ENCODE results near the gene SUDS3. TPM values are rescaled to one million over a fixed set of nuclear protein-coding genes. Genes with fewer than 3 reads are reported as not detected.
A peak's percentile ranks its signal among the peaks of the same experiment; 100 is the strongest.

SUDS3 gene
- total RNA-seq, 5 donors from 2014 or later (not counting 1 experiment from before 2014, with no cell fraction given): 23.0 to 29.9 (median 26.3) TPM

DNA sequence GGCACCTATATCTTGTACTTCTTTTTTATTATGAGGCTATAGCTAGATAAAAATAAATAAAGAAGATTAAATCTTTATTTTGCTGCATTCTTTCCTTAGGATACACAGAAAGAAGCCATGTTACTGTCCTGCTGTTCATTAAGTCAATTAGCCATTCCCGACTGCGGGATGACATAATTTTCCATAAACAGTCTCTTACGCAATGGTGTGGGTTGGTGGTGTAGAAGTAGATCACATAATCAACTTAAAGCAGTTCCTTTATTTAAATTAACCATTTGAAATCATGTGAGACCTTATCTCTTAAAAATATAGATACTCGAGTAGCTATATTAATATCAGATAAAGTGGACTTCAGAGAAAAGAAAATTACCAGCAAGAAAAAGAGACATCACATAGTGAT is 43.8 kb upstream of the SUDS3 start:
- ChIA-PET CTCF (interaction anchor here (0.7 to 1.0 kb wide), 3 partner anchors 8 to 44 kb away, joined by 3 to 4 read pairs (median 4); partner anchors contain the start of gene SUDS3 (in 1 of the 2)), POLR2A (interaction anchor here (0.6 to 0.8 kb wide), 2 partner anchors 31 to 41 kb away, joined by 3 to 16 read pairs; partner anchors contain the start of gene TAOK3 (in 1 of the 2))
- no peak overlapping the region for H3K4me3 ChIP-seq (ENCODE audit: control insufficient read depth in 1 of 2, extremely low read depth in 1 of 2, low read length in 1 of 2)
- ATAC-seq (replicated peaks in 1 of 4): no peak
- H3K9me3 Mint-ChIP-seq: no peaks in the 10 kb centered on the region
- no peaks in the 10 kb centered on the region for H3K27me3 Mint-ChIP-seq
- H3K4me3 Mint-ChIP-seq: no peak overlapping the region
- no peak for DNase-seq
- H3K27ac ChIP-seq (ENCODE audit: low read length): no peak overlapping the region
- H3K27ac Mint-ChIP-seq: no peak overlapping the region
- H3K4me1 ChIP-seq (ENCODE audit: control insufficient read depth in 1 of 2, extremely low read depth in 1 of 2, insufficient read depth in 2 of 2, low read length in 2 of 2): peaks cover 0 to 6% of the 10 kb centered on the region in 2 experiments
- H3K36me3 Mint-ChIP-seq: peaks cover 33% of the 10 kb centered on the region
- H3K36me3 ChIP-seq (ENCODE audit: control insufficient read depth in 2 of 2, extremely low read depth in 1 of 2, insufficient read depth in 1 of 2, low read length in 1 of 2): no peaks in the 10 kb centered on the region
- no peaks in the 10 kb centered on the region for H3K9me3 ChIP-seq
- H3K27me3 ChIP-seq (replicated peaks in 1 of 2; ENCODE audit: control insufficient read depth in 2 of 2, extremely low read depth in 1 of 2, insufficient read depth in 2 of 2, low read length in 1 of 2): no peaks in the 10 kb centered on the region
- H3K4me1 Mint-ChIP-seq: peaks cover 55 to 58% (median 57%) of the 10 kb centered on the region in 3 donors
- WGBS (ENCODE audit: insufficient coverage): no CpG with 5 or more reads among the region's 4 CpGs

DNA sequence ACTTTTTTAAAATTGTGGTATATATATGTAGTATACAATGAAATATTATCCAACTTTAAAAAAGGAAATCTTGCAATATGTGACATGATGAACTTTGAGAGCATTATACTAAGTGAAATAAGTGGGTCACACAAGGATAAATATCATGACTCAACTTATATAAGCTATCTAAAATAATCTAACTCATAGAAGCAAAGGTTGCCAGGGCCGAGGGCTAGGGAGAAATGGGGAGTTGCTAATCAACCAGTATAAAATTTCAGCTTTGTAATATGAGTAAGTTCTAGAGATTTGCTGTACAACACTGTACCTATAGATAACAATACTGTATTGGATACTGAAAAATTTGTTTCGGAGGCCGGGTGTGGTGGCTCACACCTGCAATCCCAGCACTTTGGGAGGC is 42.1 kb upstream of the SUDS3 start:
- no peak for ATAC-seq (replicated peaks in 1 of 4)
- no peak overlapping the region for H3K27ac ChIP-seq (ENCODE audit: low read length)
- peaks cover 56 to 57% (median 56%) of the 10 kb centered on the region in 3 donors for H3K4me1 Mint-ChIP-seq
- no peaks in the 10 kb centered on the region for H3K36me3 ChIP-seq (ENCODE audit: control insufficient read depth in 2 of 2, extremely low read depth in 1 of 2, insufficient read depth in 1 of 2, low read length in 1 of 2)
- ChIA-PET POLR2A (interaction anchor here in 1 of 2 donors (0.6 kb wide), 1 partner anchor 9 kb away, joined by 3 read pairs; no protein-coding TSS in a partner anchor), CTCF (interaction anchor here in 1 of 2 donors (0.6 kb wide), 1 partner anchor 13 kb away, joined by 3 read pairs; no protein-coding TSS in a partner anchor)
- no peak overlapping the region for H3K4me3 ChIP-seq (ENCODE audit: control insufficient read depth in 1 of 2, extremely low read depth in 1 of 2, low read length in 1 of 2)
- no peaks in the 10 kb centered on the region for H3K27me3 ChIP-seq (replicated peaks in 1 of 2; ENCODE audit: control insufficient read depth in 2 of 2, extremely low read depth in 1 of 2, insufficient read depth in 2 of 2, low read length in 1 of 2)
- H3K27me3 Mint-ChIP-seq: no peaks in the 10 kb centered on the region
- no peak overlapping the region for H3K4me3 Mint-ChIP-seq
- no peak for DNase-seq
- H3K36me3 Mint-ChIP-seq: peaks cover 34% of the 10 kb centered on the region
- no peaks in the 10 kb centered on the region for H3K9me3 Mint-ChIP-seq
- no peak overlapping the region for H3K27ac Mint-ChIP-seq
- H3K9me3 ChIP-seq: no peaks in the 10 kb centered on the region
- WGBS (ENCODE audit: insufficient coverage): no CpG with 5 or more reads among the region's 3 CpGs
- peaks cover 0 to 7% of the 10 kb centered on the region in 2 experiments for H3K4me1 ChIP-seq (ENCODE audit: control insufficient read depth in 1 of 2, extremely low read depth in 1 of 2, insufficient read depth in 2 of 2, low read length in 2 of 2)

DNA sequence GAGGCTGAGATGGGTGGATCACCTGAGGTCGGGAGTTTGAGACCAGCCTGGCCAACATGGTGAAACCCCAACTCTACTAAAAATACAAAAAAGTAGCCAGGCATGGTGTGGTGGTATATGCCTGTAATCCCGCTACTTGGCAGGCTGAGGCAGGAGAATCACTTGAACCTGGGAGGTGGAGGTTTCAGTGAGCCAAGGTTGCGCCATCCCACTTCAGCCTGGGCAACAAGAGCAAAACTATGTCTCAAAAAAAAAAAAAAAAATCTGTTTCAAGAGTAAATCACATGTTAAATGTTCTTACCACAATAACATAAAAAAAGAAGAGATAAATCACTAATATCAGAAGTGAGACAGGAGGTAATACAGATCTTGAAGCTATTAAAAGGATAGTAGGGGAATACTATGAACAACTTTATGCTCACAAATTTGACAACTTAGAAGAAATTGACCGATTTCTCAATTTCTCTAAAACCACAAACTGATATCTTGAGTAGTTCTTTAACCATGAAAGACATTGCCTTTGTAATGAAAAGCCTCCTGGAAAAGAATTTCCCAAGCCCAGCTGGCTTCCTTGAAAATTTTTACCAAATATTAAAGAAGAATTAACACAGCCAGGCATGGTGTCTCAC is 41.3 kb upstream of the SUDS3 start:
- no peak for DNase-seq
- Mint-ChIP-seq H3K27me3 (no peaks in the 10 kb centered on the region), H3K4me1 (peaks cover 54 to 60% (median 56%) of the 10 kb centered on the region in 3 donors), H3K27ac (no peak overlapping the region), H3K36me3 (peaks cover 37% of the 10 kb centered on the region), H3K4me3 (no peak overlapping the region), H3K9me3 (no peaks in the 10 kb centered on the region)
- no peak for ATAC-seq (replicated peaks in 1 of 4)
- Histone ChIP-seq H3K9me3 (no peaks in the 10 kb centered on the region), H3K4me1 (ENCODE audit: control insufficient read depth in 1 of 2, extremely low read depth in 1 of 2, insufficient read depth in 2 of 2, low read length in 2 of 2) (peaks cover 0 to 7% of the 10 kb centered on the region in 2 experiments), H3K36me3 (ENCODE audit: control insufficient read depth in 2 of 2, extremely low read depth in 1 of 2, insufficient read depth in 1 of 2, low read length in 1 of 2) (no peaks in the 10 kb centered on the region), H3K27me3 (replicated peaks in 1 of 2; ENCODE audit: control insufficient read depth in 2 of 2, extremely low read depth in 1 of 2, insufficient read depth in 2 of 2, low read length in 1 of 2) (no peaks in the 10 kb centered on the region), H3K4me3 (ENCODE audit: control insufficient read depth in 1 of 2, extremely low read depth in 1 of 2, low read length in 1 of 2) (no peak overlapping the region), H3K27ac (ENCODE audit: low read length) (no peak overlapping the region)
- WGBS (ENCODE audit: insufficient coverage): 43% methylated on average over 1 of the region's 4 CpGs
- POLR2A ChIA-PET: no interaction called here
- CTCF ChIA-PET: interaction anchor here in 1 of 2 donors (0.6 to 0.7 kb wide), 2 partner anchors 12 to 1364 kb away, joined by 3 read pairs; no protein-coding TSS in a partner anchor

DNA sequence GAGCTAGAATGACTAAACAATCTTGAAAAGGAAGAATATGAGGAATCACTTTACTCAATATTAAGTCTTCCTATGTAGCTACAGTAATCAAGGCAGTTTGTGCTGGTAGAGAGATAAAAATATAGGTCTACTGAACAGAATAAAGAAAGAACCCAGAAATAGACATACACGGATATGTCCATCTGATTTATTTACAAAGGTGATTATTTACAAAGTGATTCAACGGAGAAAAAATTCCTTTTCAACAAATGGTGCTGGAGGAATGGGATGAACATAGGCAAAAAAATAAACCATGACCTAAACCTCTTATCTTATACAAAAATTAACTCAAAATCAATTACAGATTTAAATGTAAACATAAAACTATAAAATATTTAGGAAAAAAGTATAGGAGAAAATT is 40.2 kb upstream of the SUDS3 start:
- Mint-ChIP-seq H3K9me3 (no peaks in the 10 kb centered on the region), H3K4me1 (peaks cover 46 to 52% (median 48%) of the 10 kb centered on the region in 3 donors), H3K36me3 (peaks cover 34% of the 10 kb centered on the region), H3K27me3 (no peaks in the 10 kb centered on the region), H3K27ac (no peak overlapping the region), H3K4me3 (no peak overlapping the region)
- H3K4me1 ChIP-seq (ENCODE audit: control insufficient read depth in 1 of 2, extremely low read depth in 1 of 2, insufficient read depth in 2 of 2, low read length in 2 of 2): peaks cover 2 to 5% of the 10 kb centered on the region in 2 experiments
- H3K27me3 ChIP-seq (replicated peaks in 1 of 2; ENCODE audit: control insufficient read depth in 2 of 2, extremely low read depth in 1 of 2, insufficient read depth in 2 of 2, low read length in 1 of 2): no peaks in the 10 kb centered on the region
- ChIA-PET POLR2A (no interaction called here), CTCF (interaction anchor here in 1 of 2 donors (0.6 kb wide), 1 partner anchor 273 kb away, joined by 5 read pairs; no protein-coding TSS in a partner anchor)
- H3K4me3 ChIP-seq (ENCODE audit: control insufficient read depth in 1 of 2, extremely low read depth in 1 of 2, low read length in 1 of 2): no peak overlapping the region
- no peak for ATAC-seq (replicated peaks in 1 of 4)
- no CpG with 5 or more reads among the region's 2 CpGs for WGBS (ENCODE audit: insufficient coverage)
- H3K36me3 ChIP-seq (ENCODE audit: control insufficient read depth in 2 of 2, extremely low read depth in 1 of 2, insufficient read depth in 1 of 2, low read length in 1 of 2): no peaks in the 10 kb centered on the region
- no peaks in the 10 kb centered on the region for H3K9me3 ChIP-seq
- DNase-seq: no peak
- no peak overlapping the region for H3K27ac ChIP-seq (ENCODE audit: low read length)

DNA sequence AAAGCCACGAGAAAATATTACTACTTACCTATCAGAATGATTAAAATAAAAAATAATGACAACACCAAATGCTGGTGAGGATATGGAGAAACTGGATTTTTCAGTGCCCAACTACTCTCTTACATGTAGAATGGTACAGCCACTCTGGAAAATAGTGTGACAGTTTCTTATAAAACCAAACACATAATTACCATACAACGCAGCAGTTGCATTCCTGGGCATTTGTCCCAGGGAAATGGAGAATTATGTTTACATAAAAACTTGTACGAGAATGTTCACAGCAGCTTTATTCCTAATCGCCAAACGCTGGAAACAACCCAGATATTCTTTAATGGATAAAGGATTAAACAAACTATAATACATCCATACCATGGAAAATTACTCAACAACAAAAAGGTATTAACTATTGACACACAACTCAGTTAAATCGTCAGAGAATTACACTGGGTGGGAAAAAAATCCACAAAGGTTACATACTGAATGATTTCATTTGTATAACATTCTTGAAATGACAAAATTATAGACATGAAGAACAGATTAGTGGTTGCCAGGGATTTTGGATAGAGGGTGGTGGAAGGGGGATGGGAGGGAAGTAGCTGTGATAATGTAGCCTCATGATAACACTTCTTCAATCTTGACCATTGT is 39.0 kb upstream of the SUDS3 start:
- Mint-ChIP-seq H3K4me3 (no peak overlapping the region), H3K27me3 (no peaks in the 10 kb centered on the region), H3K4me1 (peaks cover 50 to 52% (median 51%) of the 10 kb centered on the region in 3 donors), H3K27ac (no peak overlapping the region), H3K9me3 (no peaks in the 10 kb centered on the region), H3K36me3 (peaks cover 37% of the 10 kb centered on the region)
- ChIA-PET CTCF (interaction anchor here in 1 of 2 donors (0.6 kb wide), 1 partner anchor 1741 kb away, joined by 4 read pairs; no protein-coding TSS in a partner anchor), POLR2A (no interaction called here)
- no peak overlapping the region for H3K27ac ChIP-seq (ENCODE audit: low read length)
- DNase-seq (no peak), ATAC-seq (replicated peaks in 1 of 4) (no peak)
- WGBS (ENCODE audit: insufficient coverage): no CpG with 5 or more reads among the region's 6 CpGs
- H3K36me3 ChIP-seq (ENCODE audit: control insufficient read depth in 2 of 2, extremely low read depth in 1 of 2, insufficient read depth in 1 of 2, low read length in 1 of 2): no peaks in the 10 kb centered on the region
- H3K9me3 ChIP-seq: no peaks in the 10 kb centered on the region
- no peaks in the 10 kb centered on the region for H3K27me3 ChIP-seq (replicated peaks in 1 of 2; ENCODE audit: control insufficient read depth in 2 of 2, extremely low read depth in 1 of 2, insufficient read depth in 2 of 2, low read length in 1 of 2)
- peaks cover 2 to 5% of the 10 kb centered on the region in 2 experiments for H3K4me1 ChIP-seq (ENCODE audit: control insufficient read depth in 1 of 2, extremely low read depth in 1 of 2, insufficient read depth in 2 of 2, low read length in 2 of 2)
- H3K4me3 ChIP-seq (ENCODE audit: control insufficient read depth in 1 of 2, extremely low read depth in 1 of 2, low read length in 1 of 2): no peak overlapping the region

DNA sequence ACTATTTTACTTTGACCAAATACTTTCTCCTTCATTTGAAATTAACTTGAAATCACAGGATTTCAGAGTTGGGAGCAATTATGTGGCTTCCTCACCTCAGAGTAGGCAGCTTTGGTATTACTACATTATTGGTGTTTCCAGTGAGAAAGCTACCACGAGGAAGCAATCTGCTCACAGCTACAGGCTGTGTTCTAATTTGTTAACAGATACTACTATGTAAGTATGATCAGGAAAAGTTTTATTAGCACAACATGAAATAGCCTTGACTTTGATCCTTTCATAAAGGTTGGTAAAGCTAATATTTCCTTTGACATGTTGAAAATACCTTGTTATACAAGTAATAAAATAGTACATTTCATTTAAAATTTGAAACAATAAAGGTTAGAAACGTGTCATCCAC is 34.3 kb upstream of the SUDS3 start:
- H3K4me1 ChIP-seq (ENCODE audit: control insufficient read depth in 1 of 2, extremely low read depth in 1 of 2, insufficient read depth in 2 of 2, low read length in 2 of 2): peaks cover 2 to 11% of the 10 kb centered on the region in 2 experiments
- ATAC-seq (replicated peaks in 1 of 4) (no peak), DNase-seq (no peak)
- H3K4me3 ChIP-seq (ENCODE audit: control insufficient read depth in 1 of 2, extremely low read depth in 1 of 2, low read length in 1 of 2): no peak overlapping the region
- CTCF ChIA-PET: no interaction called here
- Mint-ChIP-seq H3K27me3 (no peaks in the 10 kb centered on the region), H3K36me3 (peaks cover 11% of the 10 kb centered on the region), H3K9me3 (no peaks in the 10 kb centered on the region), H3K27ac (peak overlapping the region in 1 of 2 donors; percentile 16), H3K4me1 (peaks cover 51 to 56% (median 52%) of the 10 kb centered on the region in 3 donors), H3K4me3 (no peak overlapping the region)
- no peaks in the 10 kb centered on the region for H3K36me3 ChIP-seq (ENCODE audit: control insufficient read depth in 2 of 2, extremely low read depth in 1 of 2, insufficient read depth in 1 of 2, low read length in 1 of 2)
- no peaks in the 10 kb centered on the region for H3K27me3 ChIP-seq (replicated peaks in 1 of 2; ENCODE audit: control insufficient read depth in 2 of 2, extremely low read depth in 1 of 2, insufficient read depth in 2 of 2, low read length in 1 of 2)
- H3K9me3 ChIP-seq: no peaks in the 10 kb centered on the region
- POLR2A ChIA-PET: interaction anchor here in 1 of 2 donors (0.7 kb wide), 1 partner anchor 41 kb away, joined by 3 read pairs; no protein-coding TSS in a partner anchor
- no CpG with 5 or more reads among the region's 2 CpGs for WGBS (ENCODE audit: insufficient coverage)
- no peak overlapping the region for H3K27ac ChIP-seq (ENCODE audit: low read length)

Measured in T-cell (primary cell).